Tibial nerve (tissue), 4 donors: ENCODE results near the gene GPR87. TPM values are rescaled to one million over a fixed set of nuclear protein-coding genes. Genes with fewer than 3 reads are reported as not detected.
A peak's percentile ranks its signal among the peaks of the same experiment; 100 is the strongest.

Experiments
- DNase-seq, 2 donors: peaks; one replicate each; pipeline ENCODE4 v3.0.0-alpha.2; 2019; ENCODE audit warnings: low spot score in 2 of 2
- H3K27ac ChIP-seq, 4 donors: fragments of 200-600 bp; sonication (generic) in 3 of 4; one replicate each; pipeline ENCODE4 v1.5.1; 2017 to 2019; ENCODE audit warnings: mild to moderate bottlenecking in 1 of 4
- H3K27me3 ChIP-seq, 2 donors: fragments of 200-600 bp; sonication (generic) in 1 of 2; one replicate each; pipeline versions ENCODE4 v1.5.1 to v1.6.0; 2017 to 2019
- H3K36me3 ChIP-seq, 3 donors: fragments of 200-600 bp; sonication (generic); one replicate each; pipeline ENCODE4 v1.5.1; 2018 to 2019
- H3K4me1 ChIP-seq, 4 donors: fragments of 200-600 bp; sonication (generic) in 3 of 4; one replicate each; pipeline ENCODE4 v1.5.1; 2017 to 2019
- H3K4me3 ChIP-seq, 4 donors: fragments of 200-600 bp; sonication (generic) in 3 of 4; one replicate each; pipeline ENCODE4 v1.5.1; 2017 to 2019; ENCODE audit warnings: mild to moderate bottlenecking in 1 of 4, moderate library complexity in 1 of 4
- H3K9me3 ChIP-seq, 4 donors: fragments of 200-600 bp; sonication (generic) in 3 of 4; one replicate each; pipeline ENCODE4 v1.5.1; 2017 to 2019
- CTCF ChIP-seq, 5 experiments: fragments of 200-600 bp in 3 of 5; fragments of 450-650 bp in 2 of 5; sonication (generic) in 3 of 5; IDR thresholded peaks; one replicate each; pipeline ENCODE4 v1.5.1; 2016 to 2019; ENCODE audit warnings: antibody characterized with exemption in 5 of 5, mild to moderate bottlenecking in 3 of 5, moderate library complexity in 2 of 5
- EP300 ChIP-seq, 2 donors: sonication (generic); formaldehyde crosslinking; IDR thresholded peaks; one replicate each; pipeline ENCODE4 v1.6.1; 2017; ENCODE audit warnings: antibody characterized with exemption in 2 of 2, mild to moderate bottlenecking in 1 of 2
- POLR2A ChIP-seq, 2 donors: fragments of 450-650 bp; IDR thresholded peaks; one replicate each; pipeline ENCODE4 v1.6.1; 2017; ENCODE audit warnings: antibody characterized with exemption in 2 of 2, mild to moderate bottlenecking in 2 of 2, moderate library complexity in 2 of 2
- WGBS, 2 donors: methylation state at CpG; one replicate each; pipeline ENCODE4 v1.1.5; 2018; 5-methylcytosine and 5-hydroxymethylcytosine counted together
- total RNA-seq, 4 donors: library from RNA; depleted of rRNA; stranded (reverse); fragments of >200 nt; gene quantifications; one replicate each; pipeline ENCODE4 v1.1.0, GENCODE V29; 2016

GPR87 gene
- total RNA-seq, 4 donors from 2014 or later, result not detected

GRCh38 chr3:151265166-151265565 is 51.5 kb downstream of the GPR87 start:
- 68 to 73% methylated on average over 5 of the region's 5 CpGs for WGBS, 2 donors
- peak overlapping the region in 2 of 4 donors; percentile 26 to 52 for H3K27ac ChIP-seq
- no peak overlapping the region for H3K4me3 ChIP-seq
- no peak for DNase-seq
- H3K27me3 ChIP-seq, result no peaks in the 10 kb centered on the region
- no peak for TF ChIP-seq CTCF (IDR thresholded peaks at IDR 0.05)
- TF ChIP-seq POLR2A (IDR thresholded peaks at IDR 0.05), result no peak
- TF ChIP-seq EP300 (IDR thresholded peaks at IDR 0.05), result no peak
- H3K9me3 ChIP-seq, result no peaks in the 10 kb centered on the region
- H3K4me1 ChIP-seq, result peaks cover 0 to 21% (median 6%) of the 10 kb centered on the region in 4 donors
- H3K36me3 ChIP-seq, result no peaks in the 10 kb centered on the region

- no peak for TF ChIP-seq EP300 (IDR thresholded peaks at IDR 0.05)
- no peak for TF ChIP-seq POLR2A (IDR thresholded peaks at IDR 0.05)
- no peak for TF ChIP-seq CTCF (IDR thresholded peaks at IDR 0.05)
- no peak overlapping the region for H3K4me3 ChIP-seq
- no peaks in the 10 kb centered on the region for H3K36me3 ChIP-seq
- no peak for DNase-seq
- peak overlapping the region in 2 of 4 donors; percentile 26 to 52 for H3K27ac ChIP-seq
- no peaks in the 10 kb centered on the region for H3K27me3 ChIP-seq
- no peaks in the 10 kb centered on the region for H3K9me3 ChIP-seq
- 71 to 88% methylated on average over 1 of the region's 1 CpG for WGBS, 2 donors
- H3K4me1 ChIP-seq, result peaks cover 0 to 21% (median 6%) of the 10 kb centered on the region in 4 donors
Measured at GRCh38 chr3:151264605-151265004, 52.0 kb downstream of the GPR87 start.

- no peaks in the 10 kb centered on the region for H3K36me3 ChIP-seq
- H3K9me3 ChIP-seq, result no peaks in the 10 kb centered on the region
- TF ChIP-seq CTCF (IDR thresholded peaks at IDR 0.05) (no peak), EP300 (IDR thresholded peaks at IDR 0.05) (peak in 1 of 2 donors; percentile 32)
- peak in 1 of 2 donors; percentile 74 for DNase-seq
- peaks cover 0 to 12% (median 4%) of the 10 kb centered on the region in 4 donors for H3K4me1 ChIP-seq
- 70 to 78% methylated on average over 8 of the region's 8 CpGs for WGBS, 2 donors
- peak overlapping the region in 1 of 4 donors; percentile 52 for H3K27ac ChIP-seq
- no peak overlapping the region for H3K4me3 ChIP-seq
- H3K27me3 ChIP-seq, result no peaks in the 10 kb centered on the region
Measured at GRCh38 chr3:151262871-151263525, 53.6 kb downstream of the GPR87 start.

- no peaks in the 10 kb centered on the region for H3K27me3 ChIP-seq
- 54 to 58% methylated on average over 3 of the region's 3 CpGs for WGBS, 2 donors
- no peak overlapping the region for H3K4me3 ChIP-seq
- peak overlapping the region in 1 of 4 donors; percentile 41 for H3K27ac ChIP-seq
- no peaks in the 10 kb centered on the region for H3K36me3 ChIP-seq
- TF ChIP-seq EP300 (IDR thresholded peaks at IDR 0.05) (no peak), CTCF (IDR thresholded peaks at IDR 0.05) (no peak), POLR2A (IDR thresholded peaks at IDR 0.05) (no peak)
- H3K9me3 ChIP-seq, result no peaks in the 10 kb centered on the region
- peaks cover 0 to 4% (median 0%) of the 10 kb centered on the region in 4 donors for H3K4me1 ChIP-seq
- no peak for DNase-seq
Measured at GRCh38 chr3:151259664-151260063, 57.0 kb downstream of the GPR87 start.

- Histone ChIP-seq H3K27me3 (no peaks in the 10 kb centered on the region), H3K4me1 (peaks cover 0 to 4% (median 0%) of the 10 kb centered on the region in 4 donors), H3K36me3 (no peaks in the 10 kb centered on the region), H3K27ac (peak overlapping the region in 1 of 4 donors; percentile 18), H3K9me3 (no peaks in the 10 kb centered on the region), H3K4me3 (no peak overlapping the region)
- no peak for DNase-seq
- 48 to 57% methylated on average over 1 of the region's 1 CpG for WGBS, 2 donors
- TF ChIP-seq POLR2A (IDR thresholded peaks at IDR 0.05), result no peak
- no peak for TF ChIP-seq EP300 (IDR thresholded peaks at IDR 0.05)
- no peak for TF ChIP-seq CTCF (IDR thresholded peaks at IDR 0.05)
Measured at GRCh38 chr3:151256749-151257148, 59.9 kb downstream of the GPR87 start.
